Stimulated activated naive CD8-positive, alpha-beta T cell treated with anti-CD3 and anti-CD28 coated beads, Interleukin-15, Interleukin-2, amounts not matched to agents 100 U/mL and 50 U/mL, for 24 hours (primary cell): ENCODE measurements around the gene FAM163B.

Experiments used
- ATAC-seq: fragments of 150-1000 bp; cut with Tn5 transposase; one replicate; pipeline ENCODE4 v1.10.0; 2021
- DNase-seq: peaks from one replicate; pipeline ENCODE4 v3.0.0; 2021

The FAM163B gene

DNA sequence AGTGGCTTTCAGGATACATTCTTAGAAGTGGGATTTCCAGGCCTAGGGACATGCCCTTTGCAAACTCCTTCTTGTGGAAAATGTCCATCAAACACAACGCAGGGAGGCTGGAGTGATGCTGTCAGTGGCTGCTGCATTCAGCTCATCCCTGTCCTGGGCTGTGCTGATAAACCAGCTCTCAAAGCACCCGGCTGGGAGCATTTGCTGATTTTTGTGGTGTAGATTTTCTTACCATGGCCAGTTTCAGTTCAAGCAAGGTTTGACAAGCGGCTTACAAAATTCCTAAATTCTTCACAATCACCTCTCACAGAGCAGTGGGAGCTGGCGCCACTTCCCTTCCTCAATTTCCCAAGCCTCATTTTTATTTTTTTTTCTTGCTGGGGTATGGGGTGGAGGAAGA lies 28.2 kb downstream of the FAM163B start:
- no peak for ATAC-seq
- DNase-seq = no peak

DNA sequence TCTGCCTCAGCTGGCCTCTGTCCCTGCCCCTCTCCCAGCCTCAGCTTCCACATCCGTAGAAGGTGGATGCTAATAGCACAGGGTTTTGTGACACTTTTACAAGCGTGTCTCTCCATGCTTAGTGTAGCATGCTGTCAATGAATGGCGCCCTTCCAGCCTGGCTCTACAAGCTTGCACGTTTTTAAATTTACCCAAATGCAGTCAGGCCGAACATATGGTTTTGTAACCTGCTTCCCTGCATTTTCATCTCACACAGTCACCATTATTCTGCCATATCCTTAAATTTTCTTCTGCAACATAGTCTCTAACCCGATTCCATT lies 28.8 kb downstream of the FAM163B start:
- ATAC-seq = no peak

GRCh38 chr9:133579601-133580418 lies 29.4 kb downstream of the FAM163B start:
- ATAC-seq (no peak), DNase-seq (no peak)

More for the DNA sequence above, 28.8 kb downstream of the FAM163B start:
- no peak for DNase-seq

- ATAC-seq = no peak
- DNase-seq = no peak
Observed at GRCh38 chr9:133578524-133579441, 30.4 kb downstream of the FAM163B start.

- DNase-seq (no peak), ATAC-seq (no peak)
Observed at GRCh38 chr9:133577737-133578112, 31.5 kb downstream of the FAM163B start.

DNA sequence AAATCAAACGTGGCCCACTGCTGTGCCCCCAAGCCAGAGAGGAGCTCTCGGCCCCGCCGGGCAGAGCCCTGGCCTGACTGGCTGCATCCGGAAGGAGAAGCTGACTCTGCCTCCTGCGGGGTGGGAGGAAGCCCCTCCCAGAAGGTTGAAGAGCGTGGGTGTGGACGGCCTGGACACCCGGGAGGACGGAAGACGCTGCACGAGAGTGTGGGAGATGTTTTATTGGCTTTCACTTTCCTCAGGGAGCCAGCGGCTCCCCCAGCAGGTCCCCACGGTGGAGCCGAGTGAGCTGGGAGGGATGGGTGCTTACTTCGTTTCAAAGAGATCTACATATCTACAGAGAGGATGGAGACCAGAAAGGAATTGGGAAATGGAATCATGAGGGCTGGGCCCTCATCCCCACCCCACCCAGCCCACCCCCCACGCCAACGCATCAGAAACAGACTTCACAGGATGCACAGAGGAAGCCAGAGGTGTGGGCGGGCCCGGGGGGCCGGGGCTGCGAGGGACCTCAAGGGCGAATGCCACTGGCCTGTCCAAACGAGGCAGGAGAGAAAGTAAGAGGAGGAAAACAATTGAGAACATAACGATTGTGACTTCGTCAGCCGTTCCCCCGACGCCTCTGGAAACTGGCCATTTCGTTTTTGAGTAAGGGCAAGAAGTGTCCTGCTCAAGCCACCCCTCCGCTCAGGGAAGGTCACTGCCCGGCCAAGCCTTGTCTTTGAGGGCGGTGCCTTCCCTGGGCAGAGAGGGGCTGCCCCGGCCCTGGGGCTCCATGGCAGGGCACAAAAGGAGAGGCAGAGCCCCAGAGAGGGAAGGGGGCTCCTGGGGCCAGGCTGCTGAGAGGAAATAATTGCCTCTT lies 32.1 kb downstream of the FAM163B start:
- no peak for ATAC-seq
- DNase-seq = no peak

DNA sequence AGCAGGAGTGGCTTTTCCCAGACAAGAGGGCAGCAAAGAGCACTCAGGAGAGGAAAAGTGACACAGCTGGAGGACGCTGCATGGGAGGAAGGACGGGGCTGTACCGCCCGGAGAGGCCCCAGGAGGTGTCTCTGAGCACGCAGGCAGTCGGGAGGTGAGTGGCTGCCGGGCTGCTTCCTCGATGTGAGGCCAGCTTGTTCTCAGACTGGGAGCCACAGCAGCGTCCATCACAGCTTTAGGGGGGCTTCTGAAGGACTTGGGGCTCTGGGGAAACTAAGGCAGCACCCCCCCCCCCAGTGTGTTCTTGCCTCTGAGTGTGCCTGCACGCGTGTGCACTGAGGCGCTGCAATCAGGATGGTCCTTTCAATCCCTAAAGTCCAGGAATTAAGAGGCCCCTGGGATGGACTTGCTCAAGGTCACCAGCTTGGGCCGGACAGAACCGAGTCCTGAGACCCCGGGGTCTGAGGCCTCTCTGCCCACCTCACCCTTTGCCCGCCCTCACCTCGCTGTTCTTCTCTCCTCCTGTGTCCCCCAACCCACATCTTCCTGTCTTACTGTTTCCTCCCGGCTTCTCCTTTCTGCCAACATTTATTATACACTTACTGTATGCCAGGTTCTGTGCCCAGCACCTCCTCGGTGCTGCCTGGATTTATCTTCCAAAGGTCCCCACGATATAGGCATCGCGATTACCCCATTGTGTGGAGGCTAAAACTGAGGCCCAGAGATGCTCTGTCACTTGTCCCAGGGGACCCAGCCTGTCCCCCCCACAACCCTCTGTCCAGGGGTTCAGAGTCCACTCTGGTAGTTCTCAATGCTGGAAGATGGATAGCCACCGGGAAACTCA lies 32.9 kb downstream of the FAM163B start:
- no peak for ATAC-seq

GRCh38 chr9:133575186-133576030 lies 33.8 kb downstream of the FAM163B start:
- ATAC-seq = no peak

More for the DNA sequence above, 32.9 kb downstream of the FAM163B start:
- no peak for DNase-seq

GRCh38 chr9:133574771-133575170 lies 34.4 kb downstream of the FAM163B start:
- no peak for DNase-seq
- no peak for ATAC-seq

More at GRCh38 chr9:133575186-133576030, 33.8 kb downstream of the FAM163B start:
- no peak for DNase-seq

- DNase-seq (no peak), ATAC-seq (peak; percentile 16)
Observed at GRCh38 chr9:133573791-133574515, 35.2 kb downstream of the FAM163B start.

DNA sequence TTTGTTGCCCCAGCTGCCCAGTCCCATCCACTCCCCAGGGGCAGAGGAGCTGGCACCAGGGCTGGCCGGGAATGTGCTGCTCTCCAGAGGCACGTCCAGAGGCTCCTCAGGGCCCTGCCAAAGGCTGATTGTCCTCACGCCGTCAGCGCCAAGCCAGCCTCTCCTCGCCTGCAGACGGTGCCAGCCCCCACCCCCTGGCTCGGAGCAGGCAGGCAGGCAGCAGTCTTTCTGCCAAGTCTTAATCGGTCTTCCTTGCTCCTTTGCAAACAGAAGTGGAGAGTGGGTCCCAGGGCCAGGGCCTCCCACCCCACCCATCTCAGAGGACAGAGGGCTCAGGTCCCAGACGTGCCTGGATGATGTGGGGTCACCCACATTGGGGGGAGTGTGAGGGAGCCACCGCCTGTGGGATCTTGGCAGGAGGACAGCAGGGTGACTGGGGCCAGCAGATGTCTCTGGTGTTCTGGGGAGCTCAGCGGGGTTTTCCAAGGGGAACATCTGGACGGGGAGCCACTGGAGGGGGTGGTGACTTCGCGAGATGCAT lies 36.3 kb downstream of the FAM163B start:
- DNase-seq = no peak
- ATAC-seq = no peak

- DNase-seq = no peak
- ATAC-seq = no peak
Observed at GRCh38 chr9:133571896-133572595, 37.1 kb downstream of the FAM163B start.

- DNase-seq (no peak), ATAC-seq (no peak)
Observed at GRCh38 chr9:133571391-133571890, 37.7 kb downstream of the FAM163B start.

- no peak for ATAC-seq
- no peak for DNase-seq
Observed at GRCh38 chr9:133570691-133571080, 38.5 kb downstream of the FAM163B start.

DNA sequence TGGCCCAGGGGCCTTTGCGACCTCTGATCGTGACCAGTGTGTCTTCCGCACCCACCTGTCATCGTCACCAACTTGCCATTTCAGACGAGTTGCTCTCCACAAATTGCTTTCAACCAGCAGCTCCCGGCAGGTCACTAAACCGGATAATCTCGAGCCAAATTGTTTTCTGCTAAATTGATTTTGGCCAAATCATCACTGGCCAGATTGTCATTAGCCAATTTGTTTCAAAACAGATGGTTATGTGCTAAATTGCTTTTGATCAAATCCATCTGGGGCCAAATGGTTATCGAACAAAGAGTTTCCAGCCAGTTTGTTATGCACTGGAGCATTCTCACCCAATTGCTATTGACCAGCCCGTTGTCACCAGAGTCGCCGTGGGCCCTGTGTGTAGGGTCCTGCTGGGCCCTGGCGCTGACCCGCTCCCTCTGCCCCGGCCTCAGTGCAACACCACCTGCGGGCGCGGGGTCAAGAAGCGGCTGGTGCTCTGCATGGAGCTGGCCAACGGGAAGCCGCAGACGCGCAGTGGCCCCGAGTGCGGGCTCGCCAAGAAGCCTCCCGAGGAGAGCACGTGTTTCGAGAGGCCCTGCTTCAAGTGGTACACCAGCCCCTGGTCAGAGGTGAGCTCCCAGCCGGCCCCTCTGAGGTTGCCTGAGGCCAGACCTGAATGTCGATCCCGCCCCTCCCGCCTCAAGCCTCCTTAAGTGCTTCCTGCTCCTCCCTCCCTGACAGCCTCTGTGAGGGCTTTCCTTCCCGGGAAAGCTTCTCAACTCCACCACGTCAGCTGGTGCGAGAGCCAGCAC lies 39.1 kb downstream of the FAM163B start:
- no peak for ATAC-seq
- DNase-seq = no peak

DNA sequence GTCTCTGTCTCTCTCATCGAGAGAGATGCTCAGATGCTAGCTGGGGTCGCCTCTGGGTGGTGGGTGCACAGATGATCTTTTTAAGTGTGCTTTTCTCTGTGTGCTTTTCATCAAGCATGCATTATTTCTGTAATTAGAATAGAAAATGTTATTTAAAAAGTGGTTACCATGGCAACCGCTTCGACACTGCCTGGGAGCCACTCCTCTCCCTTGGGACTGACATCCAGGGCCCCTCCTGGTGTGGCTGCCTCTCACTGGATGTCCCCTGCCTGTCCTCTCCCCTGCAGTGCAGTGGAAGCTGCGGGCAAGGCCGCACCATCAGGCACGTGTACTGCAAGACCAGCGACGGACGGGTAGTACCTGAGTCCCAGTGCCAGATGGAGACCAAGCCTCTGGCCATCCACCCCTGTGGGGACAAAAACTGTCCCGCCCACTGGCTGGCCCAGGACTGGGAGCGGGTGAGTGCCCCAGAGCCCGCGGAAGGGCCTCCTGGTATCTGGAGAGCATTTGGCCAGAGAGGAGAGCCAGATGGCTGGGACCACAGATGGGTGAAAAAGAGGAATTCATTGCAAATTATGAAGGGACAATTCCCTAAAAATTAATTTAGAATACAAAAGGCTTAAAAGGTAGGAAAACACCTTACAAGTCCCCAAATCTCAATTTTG lies 39.9 kb downstream of the FAM163B start:
- no peak for DNase-seq
- ATAC-seq = no peak

- DNase-seq (no peak), ATAC-seq (no peak)
Observed at GRCh38 chr9:133568186-133568585, 41.0 kb downstream of the FAM163B start.
